Glutamatergic neuron (in vitro differentiated cells): ENCODE results near the gene KIAA1671. TPM values are rescaled to one million over a fixed set of nuclear protein-coding genes. Genes with fewer than 3 reads are reported as not detected.

Experiments
- DNase-seq: peaks from one replicate; pipeline ENCODE4 v3.0.0; 2022
- H3K27ac Mint-ChIP-seq: one replicate; pipeline ENCODE4 v1.8.0; 2020; ENCODE audit warnings: mild to moderate bottlenecking, mixed read lengths, inconsistent platforms; ENCODE audit not compliant: unreplicated experiment
- H3K27me3 Mint-ChIP-seq: one replicate; pipeline ENCODE4 v1.8.0; 2020; ENCODE audit warnings: mild to moderate bottlenecking, moderate library complexity, mixed read lengths, inconsistent platforms; ENCODE audit not compliant: unreplicated experiment
- H3K36me3 Mint-ChIP-seq: one replicate; pipeline ENCODE4 v1.8.0; 2020; ENCODE audit warnings: mild to moderate bottlenecking, mixed read lengths, inconsistent platforms; ENCODE audit not compliant: unreplicated experiment
- H3K4me1 Mint-ChIP-seq: one replicate; pipeline ENCODE4 v1.8.0; 2020; ENCODE audit warnings: mild to moderate bottlenecking, low read depth, mixed read lengths, inconsistent platforms; ENCODE audit not compliant: unreplicated experiment
- H3K4me3 Mint-ChIP-seq: one replicate; pipeline ENCODE4 v1.8.0; 2020; ENCODE audit warnings: mild to moderate bottlenecking, mixed read lengths, inconsistent platforms; ENCODE audit not compliant: unreplicated experiment
- H3K9me3 Mint-ChIP-seq: one replicate; pipeline ENCODE4 v1.8.0; 2020; ENCODE audit warnings: mild to moderate bottlenecking, moderate library complexity, mixed read lengths, inconsistent platforms; ENCODE audit not compliant: unreplicated experiment
- total RNA-seq: library from RNA; stranded (reverse); fragmentation: NEBNext Ultra II Directional; extraction: Animal tissue kit (Norgen Biotek cat#: 25700); gene quantifications from one replicate; pipeline ENCODE4 v1.2.1, GENCODE V29; 2021; ENCODE audit not compliant: unreplicated experiment
- TF ChIP-seq, protein P1 (sequence below): fragments of 200-600 bp; sonication (generic); IDR thresholded peaks from one replicate; pipeline ENCODE4 v1.5.0; 2021; ENCODE audit not compliant: partially characterized antibody, unreplicated experiment

The KIAA1671 gene
- total RNA-seq, 1 donor from 2014 or later: 15.3 TPM

DNA sequence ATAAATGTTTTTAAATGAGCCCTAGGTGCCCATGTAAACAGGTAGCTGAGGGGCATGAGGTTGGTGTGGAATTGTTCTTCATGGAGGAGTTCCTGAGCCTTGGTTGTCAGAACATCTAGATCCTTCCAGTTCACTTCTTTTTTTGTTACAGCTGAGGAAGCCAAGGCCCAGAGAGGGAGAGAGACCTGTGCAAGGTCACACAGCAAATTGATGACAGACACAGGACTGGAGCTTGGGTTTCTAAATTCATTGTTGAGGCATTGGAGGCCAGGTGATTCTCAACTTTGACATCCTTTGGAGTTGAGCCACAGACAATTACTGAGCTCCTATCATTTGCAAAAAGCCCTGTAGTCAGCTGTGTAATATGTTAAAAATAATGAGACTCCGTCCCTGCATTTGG is 174.0 kb downstream of the KIAA1671 start:
- peaks cover 1% of the 10 kb centered on the region for H3K27me3 Mint-ChIP-seq
- H3K27ac Mint-ChIP-seq: no peak overlapping the region
- TF ChIP-seq, protein P1, sequence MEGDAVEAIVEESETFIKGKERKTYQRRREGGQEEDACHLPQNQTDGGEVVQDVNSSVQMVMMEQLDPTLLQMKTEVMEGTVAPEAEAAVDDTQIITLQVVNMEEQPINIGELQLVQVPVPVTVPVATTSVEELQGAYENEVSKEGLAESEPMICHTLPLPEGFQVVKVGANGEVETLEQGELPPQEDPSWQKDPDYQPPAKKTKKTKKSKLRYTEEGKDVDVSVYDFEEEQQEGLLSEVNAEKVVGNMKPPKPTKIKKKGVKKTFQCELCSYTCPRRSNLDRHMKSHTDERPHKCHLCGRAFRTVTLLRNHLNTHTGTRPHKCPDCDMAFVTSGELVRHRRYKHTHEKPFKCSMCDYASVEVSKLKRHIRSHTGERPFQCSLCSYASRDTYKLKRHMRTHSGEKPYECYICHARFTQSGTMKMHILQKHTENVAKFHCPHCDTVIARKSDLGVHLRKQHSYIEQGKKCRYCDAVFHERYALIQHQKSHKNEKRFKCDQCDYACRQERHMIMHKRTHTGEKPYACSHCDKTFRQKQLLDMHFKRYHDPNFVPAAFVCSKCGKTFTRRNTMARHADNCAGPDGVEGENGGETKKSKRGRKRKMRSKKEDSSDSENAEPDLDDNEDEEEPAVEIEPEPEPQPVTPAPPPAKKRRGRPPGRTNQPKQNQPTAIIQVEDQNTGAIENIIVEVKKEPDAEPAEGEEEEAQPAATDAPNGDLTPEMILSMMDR: no peak
- H3K4me3 Mint-ChIP-seq: no peak overlapping the region
- H3K9me3 Mint-ChIP-seq: peaks cover 2% of the 10 kb centered on the region
- H3K4me1 Mint-ChIP-seq: peaks cover 2% of the 10 kb centered on the region
- H3K36me3 Mint-ChIP-seq: peaks cover 5% of the 10 kb centered on the region
- no peak for DNase-seq

DNA sequence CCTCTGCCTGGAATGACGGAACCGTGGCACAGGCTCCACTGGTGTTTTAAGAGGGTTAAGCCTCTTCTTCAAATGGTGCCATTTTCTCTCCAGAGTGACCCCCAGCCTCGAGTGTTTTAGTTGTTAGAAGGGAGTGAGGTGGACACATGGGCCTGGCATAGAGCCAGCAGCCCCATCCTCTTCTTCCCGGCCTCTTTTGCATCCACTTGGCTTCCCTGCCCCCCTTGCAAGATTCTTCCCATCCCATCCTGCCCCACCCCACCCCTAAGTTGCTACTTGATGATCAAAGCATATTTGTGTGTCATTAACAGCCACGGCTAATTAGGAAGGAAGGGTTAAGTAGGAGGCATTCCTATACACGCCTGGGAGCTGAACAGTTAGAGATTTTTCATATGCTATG is 174.8 kb downstream of the KIAA1671 start:
- H3K4me3 Mint-ChIP-seq: no peak overlapping the region
- no peak for DNase-seq
- no peak overlapping the region for H3K27ac Mint-ChIP-seq
- H3K4me1 Mint-ChIP-seq: peaks cover 2% of the 10 kb centered on the region
- H3K27me3 Mint-ChIP-seq: peaks cover 1% of the 10 kb centered on the region
- peaks cover 5% of the 10 kb centered on the region for H3K36me3 Mint-ChIP-seq
- TF ChIP-seq, protein P1: no peak
- peaks cover 2% of the 10 kb centered on the region for H3K9me3 Mint-ChIP-seq

DNA sequence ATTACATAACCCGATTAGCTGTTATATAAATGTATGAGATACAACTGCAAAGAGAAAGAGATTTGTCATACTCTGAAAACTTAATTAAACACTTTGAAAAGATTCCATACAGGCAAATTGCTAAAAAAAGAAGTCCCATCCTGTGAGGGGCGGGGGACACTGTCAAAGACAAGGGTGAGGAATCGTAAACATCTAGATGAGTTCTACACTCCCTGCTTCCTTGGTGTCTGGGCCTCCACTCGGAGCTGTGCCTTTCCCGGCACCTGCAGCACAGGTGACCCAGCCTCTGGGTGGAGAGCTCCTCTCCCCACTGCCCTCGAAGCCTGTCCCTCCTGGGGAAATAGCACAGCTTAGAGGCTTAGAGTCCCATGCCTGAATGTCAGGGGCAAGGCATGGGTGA is 177.9 kb downstream of the KIAA1671 start:
- no peak for DNase-seq
- H3K27me3 Mint-ChIP-seq: no peaks in the 10 kb centered on the region
- TF ChIP-seq, protein P1: no peak
- peaks cover 2% of the 10 kb centered on the region for H3K4me1 Mint-ChIP-seq
- H3K36me3 Mint-ChIP-seq: no peaks in the 10 kb centered on the region
- H3K4me3 Mint-ChIP-seq: no peak overlapping the region
- H3K9me3 Mint-ChIP-seq: no peaks in the 10 kb centered on the region
- no peak overlapping the region for H3K27ac Mint-ChIP-seq

DNA sequence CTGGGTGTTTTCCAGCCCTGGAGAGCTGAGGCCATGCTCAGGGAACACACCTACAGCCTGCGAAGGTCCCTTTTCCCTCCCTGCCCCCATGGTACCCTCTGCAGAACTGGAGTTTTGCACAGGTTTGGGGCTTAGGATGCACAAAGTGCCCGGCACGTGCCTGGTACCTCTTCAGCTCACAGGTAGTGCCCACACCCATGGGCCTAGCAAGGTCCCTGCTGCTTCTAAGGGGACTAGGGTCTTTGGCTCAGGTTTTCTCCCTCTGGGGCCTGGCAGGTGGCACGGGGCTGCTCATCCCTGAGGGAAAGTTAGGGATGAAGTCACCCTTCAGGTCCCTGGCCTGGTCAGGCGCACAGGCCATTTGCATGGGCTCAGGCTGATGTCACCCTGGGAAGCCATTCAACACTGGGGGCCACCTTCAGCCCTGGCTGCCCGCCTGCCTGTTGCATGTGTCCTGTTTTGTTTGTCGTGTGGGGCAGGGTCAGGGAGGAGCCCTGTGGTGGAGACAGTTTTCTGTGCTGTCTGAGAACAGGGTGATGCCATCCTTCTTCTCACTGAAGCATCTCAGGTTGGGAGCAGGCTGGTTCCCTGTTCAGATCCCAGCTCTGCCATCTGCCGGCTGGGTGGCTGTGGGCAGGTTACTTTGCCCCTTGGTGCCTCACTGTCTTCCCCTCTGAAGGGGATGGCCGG is 178.8 kb downstream of the KIAA1671 start:
- TF ChIP-seq, protein P1: no peak
- DNase-seq: no peak
- H3K36me3 Mint-ChIP-seq: peaks cover 4% of the 10 kb centered on the region
- H3K4me1 Mint-ChIP-seq: peaks cover 2% of the 10 kb centered on the region
- H3K27ac Mint-ChIP-seq: no peak overlapping the region
- H3K4me3 Mint-ChIP-seq: no peak overlapping the region
- no peaks in the 10 kb centered on the region for H3K9me3 Mint-ChIP-seq
- no peaks in the 10 kb centered on the region for H3K27me3 Mint-ChIP-seq

DNA sequence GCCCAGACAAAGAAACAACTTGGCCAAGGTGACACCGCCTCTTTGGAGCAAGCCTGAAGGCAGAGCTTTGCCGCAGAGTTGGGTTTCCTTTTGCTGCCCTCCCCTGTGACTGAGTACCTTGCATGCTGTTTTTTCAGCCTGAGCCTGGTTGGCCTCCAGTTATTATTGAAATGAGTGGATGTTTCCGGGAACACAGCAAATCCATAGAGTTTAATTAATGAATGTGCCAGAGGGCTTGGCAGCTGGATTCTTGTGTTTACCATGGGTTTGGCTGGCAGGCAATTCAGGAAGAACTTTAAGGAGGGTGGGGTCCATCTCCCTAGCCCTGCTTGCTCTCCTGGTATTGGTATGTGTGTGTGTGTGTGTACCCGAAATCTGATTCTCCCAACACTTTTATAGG is 181.5 kb downstream of the KIAA1671 start:
- H3K27ac Mint-ChIP-seq: no peak overlapping the region
- peaks cover 10% of the 10 kb centered on the region for H3K36me3 Mint-ChIP-seq

More for the DNA sequence above, 181.5 kb downstream of the KIAA1671 start:
- DNase-seq: no peak
- Mint-ChIP-seq H3K27me3 (no peaks in the 10 kb centered on the region), H3K4me3 (no peak overlapping the region), H3K9me3 (no peaks in the 10 kb centered on the region), H3K4me1 (peaks cover 4% of the 10 kb centered on the region)
- TF ChIP-seq, protein P1: no peak
